Pons (tissue), 1 donor: ENCODE results near the gene OR5AC2.

Source experiments
- DNase-seq: peaks from one replicate; pipeline ENCODE4 v3.0.0-alpha.2; 2016; ENCODE audit warnings: low spot score

The OR5AC2 gene, protein sequence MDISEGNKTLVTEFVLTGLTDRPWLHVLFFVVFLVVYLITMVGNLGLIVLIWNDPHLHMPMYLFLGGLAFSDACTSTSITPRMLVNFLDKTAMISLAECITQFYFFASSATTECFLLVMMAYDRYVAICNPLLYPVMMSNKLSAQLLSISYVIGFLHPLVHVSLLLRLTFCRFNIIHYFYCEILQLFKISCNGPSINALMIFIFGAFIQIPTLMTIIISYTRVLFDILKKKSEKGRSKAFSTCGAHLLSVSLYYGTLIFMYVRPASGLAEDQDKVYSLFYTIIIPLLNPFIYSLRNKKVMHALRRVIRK

DNA sequence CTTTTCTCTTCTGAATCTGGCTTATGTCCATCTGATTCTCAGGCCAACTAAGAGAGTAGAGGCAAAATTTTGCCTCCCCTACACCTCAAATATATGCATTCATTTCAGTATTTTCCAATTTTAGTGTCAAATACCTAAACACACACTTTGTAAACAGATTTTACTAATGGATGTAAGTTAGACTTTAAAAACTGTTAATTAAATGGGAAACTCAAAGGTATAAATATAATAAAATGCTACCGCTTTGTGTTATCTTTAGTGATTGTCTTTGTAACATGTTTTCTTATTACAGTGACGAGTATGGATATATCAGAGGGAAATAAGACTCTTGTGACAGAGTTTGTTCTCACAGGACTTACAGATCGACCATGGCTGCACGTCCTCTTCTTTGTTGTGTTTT, at the start of gene OR5AC2:
OR5AC2 (plus strand) TSS at position 301 of the 400 bp plus-strand sequence; CDS start at position 301, 0 bp downstream.
- DNase-seq: no peak

DNA sequence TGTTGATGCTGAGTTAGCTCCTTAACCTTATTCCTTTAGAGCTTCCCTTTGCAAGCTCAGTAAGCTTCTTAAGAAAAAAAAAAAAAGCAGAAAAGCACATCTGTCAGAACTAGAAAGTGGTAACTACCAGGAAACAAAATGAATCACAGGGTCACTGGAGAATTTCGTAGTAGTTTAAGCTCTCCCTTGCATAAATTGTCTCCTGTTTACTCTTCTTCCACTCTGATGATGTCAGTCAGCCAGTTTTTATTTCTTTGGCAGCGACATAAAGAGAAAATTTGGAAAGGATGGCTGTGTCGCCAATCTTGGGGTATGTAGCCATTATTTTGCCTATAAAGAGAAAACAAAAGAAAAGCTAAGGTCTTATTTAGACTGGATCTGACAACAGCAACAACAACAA, 48.7 kb upstream of the OR5AC2 start:
- no peak for DNase-seq

DNA sequence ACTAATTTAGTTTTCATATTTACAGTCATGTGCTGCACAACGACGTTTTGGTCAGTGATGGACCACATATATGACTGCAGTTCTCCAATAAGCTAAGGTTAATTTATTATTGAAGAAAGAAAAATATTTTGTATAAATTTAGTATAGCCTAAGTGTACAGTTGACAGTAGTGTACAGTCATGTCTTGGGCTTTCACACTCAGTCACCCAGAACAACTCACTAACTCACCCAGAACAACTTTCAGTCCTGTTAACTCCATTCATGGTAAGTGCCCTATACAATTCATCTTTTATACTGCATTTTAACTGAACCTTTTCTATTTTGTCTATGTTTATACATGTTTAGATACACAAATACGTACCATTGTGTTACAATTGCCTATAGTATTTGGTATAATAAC, 48.1 kb upstream of the OR5AC2 start:
- no peak for DNase-seq

DNA sequence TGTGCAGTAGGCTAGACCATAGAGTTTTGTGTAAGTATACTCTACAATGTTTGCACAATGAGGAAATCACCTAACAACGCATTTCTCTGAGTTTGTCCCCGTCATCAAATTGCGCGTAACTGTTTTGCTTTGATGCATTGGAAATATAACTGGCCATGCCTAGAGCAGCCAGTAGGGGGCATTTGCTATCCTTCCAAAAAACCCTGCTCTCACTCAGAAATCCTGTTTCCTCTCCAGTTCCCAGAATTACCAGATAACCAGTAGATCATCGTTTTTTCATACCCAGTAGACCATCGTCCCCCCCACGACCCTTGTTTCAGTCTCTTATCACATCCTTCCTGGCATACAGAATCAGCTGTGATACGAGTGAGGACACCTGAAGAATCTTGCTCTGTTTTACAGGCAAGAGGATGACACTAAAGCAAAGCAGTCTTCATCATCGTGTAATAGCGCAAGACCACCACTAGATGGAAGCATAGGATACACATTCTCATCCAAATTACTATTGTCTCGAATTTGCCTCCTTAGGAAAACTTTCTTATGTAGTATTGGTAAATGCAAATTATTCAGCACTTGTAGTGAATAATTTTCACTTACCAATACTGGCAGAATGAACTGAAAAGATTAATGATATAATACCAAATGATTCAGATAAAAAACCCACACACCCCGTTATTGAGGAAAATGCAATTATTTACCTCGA, 47.5 kb upstream of the OR5AC2 start:
- peak; percentile 96 for DNase-seq

DNA sequence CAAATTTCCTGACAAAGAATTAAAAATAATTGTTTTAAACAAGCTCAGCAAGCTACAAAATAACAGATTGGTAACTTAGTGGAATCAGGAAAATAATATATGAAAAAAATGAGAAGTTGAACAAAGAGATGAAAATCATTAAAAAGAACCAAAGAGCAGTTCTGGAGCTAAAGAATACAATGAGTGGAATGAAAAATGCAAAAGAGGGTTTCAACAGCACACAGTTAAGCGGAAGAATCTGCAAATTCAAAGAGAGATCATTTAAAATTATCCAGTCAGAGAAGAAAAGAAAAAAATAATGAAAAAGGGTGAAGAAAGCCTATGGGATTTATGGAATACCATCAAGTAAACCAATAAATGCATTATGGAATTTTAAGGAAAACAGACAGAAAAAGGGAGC, 45.6 kb upstream of the OR5AC2 start:
- DNase-seq: no peak

DNA sequence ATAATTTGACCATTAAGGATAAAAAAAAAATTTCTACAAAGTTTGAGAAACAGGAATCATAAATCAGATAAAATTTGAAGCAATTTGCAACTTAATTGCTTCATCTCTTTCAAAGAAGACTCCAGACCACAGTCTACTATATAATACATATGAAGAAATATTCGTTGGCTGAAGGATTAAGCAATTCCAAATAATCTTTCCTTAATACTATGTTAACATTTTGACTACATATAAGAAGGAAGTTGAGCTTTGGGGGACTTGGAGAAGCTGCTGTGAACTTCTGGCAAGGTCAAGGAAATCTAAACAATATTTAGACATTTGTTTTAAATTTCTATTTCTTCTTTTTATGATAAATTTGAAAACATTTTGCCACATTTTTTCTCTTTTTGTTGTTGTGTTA, 38.4 kb upstream of the OR5AC2 start:
- no peak for DNase-seq

DNA sequence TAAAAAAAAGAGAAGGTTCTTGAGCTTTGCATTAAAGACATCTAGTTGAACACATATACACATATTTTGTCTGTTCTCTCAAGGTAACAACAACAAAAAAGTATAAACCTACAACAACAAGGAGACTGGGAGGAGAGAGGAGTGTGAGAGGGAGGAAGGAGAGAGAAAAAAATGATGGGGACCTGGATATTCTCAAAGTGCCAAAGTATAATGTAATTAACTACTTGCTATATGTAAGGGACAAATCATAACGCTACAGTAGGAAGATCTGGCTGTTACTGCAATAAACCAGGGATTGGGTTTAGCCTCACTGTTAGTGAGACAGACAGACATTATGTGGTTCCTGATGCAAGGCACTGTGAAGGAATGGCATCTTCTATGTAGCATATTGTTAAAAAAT, 37.7 kb upstream of the OR5AC2 start:
- DNase-seq: no peak

DNA sequence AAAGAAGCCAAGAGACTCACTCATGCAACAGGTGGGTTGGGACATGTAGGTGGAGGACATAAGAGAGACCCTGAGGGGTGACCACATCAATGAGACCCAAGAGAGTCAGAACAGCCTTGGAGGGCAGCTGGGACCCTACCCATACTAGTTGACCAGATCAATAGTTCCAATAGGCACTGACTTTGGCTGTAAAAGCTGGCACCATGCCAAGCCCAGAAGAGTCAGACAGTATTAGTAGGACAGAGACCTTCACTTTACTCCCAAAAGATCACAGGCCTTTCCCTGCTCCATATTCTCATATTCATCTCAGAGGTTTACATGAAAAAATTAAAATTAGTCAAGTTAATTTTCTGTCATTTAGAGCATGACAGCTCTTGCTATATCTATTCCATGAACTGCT, 30.9 kb upstream of the OR5AC2 start:
- no peak for DNase-seq

DNA sequence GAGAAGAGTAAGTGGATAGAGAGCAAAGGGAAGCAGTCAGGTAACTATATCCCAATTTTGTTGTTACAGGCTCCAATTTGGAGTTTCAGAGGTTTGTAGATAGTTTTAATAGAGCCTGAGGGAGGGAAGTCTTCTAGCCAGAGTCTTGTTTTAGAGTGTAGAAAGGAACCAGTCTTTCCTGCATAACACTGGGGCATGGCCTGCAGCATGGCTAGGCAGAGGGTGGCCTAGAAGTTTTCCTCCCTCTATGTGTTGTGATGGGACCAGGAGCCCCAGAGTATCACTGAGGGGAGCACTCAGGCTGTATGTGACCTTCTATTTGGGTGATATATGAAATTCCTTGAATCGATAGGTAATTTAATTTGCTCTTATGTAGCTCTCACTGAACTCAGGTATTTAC, 29.3 kb upstream of the OR5AC2 start:
- no peak for DNase-seq

DNA sequence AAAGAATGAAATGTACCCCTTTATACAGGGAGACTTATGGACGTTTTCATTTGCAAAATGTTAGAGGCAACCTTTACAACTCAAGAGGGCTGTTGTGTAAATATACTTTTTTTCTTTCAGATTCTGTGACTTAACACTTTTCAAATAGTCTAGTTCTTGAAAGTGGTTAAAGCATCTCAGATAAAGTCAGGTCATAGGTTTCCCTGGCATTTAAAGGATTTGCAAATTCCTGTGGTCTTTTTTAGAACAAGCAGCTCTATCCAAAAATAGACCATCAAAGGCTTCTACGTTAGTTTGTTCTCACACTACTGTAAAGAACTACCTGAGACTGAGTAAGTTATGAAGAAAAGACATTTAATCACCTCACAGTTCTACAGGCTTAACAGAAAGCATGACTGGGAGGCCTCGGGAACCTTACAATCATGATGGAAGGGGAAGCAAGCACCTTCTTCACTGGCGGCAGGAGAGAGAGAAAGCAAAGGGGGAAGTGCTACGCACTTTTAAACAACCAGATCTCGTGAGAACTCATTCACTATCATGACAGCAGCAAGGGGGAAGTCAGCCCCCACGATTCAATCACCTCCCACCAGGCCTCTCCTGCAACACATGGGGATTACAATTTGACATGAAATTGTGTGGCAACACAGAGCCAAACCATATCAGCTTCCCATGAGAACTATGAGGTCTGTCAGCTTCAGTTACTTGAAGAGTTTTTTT, 28.6 kb upstream of the OR5AC2 start:
- DNase-seq: no peak

DNA sequence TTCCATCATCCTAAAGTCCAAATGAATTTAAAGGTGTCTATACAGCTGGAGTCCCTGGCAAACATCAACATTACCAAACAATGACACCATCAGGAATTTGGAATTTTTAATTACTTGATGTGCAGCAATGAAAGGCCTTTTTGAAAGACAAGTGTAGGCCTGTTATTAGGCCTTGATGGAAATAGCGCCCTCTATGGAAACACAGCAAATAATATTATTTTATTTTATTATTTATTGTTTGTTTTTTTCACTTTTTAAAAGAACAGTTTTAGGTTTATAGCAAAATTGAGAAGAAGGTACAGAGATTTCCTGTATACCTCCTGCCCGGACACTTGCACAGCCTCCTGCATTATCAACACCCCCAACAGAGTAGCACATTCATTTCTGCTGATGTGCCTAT, 18.1 kb upstream of the OR5AC2 start:
- DNase-seq: no peak

DNA sequence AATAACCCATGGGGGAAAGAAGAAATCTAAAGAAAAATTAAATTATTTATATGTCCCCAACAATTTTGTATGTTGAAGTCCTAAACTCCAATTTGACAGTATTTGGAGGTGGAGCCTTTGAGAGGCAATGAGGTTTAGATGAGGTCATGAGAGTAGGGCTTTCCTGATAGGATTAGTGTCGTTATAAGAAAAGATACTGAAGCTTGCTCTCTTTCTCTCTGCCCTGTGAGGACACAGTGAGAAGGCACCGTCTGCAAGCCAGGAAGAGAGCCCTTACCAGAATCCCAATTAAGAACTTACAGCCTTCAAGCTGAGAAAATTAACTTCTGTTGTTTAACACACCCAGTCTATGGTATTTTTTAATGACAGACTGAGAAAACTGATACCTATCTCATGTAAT, 16.1 kb upstream of the OR5AC2 start:
- DNase-seq: no peak

DNA sequence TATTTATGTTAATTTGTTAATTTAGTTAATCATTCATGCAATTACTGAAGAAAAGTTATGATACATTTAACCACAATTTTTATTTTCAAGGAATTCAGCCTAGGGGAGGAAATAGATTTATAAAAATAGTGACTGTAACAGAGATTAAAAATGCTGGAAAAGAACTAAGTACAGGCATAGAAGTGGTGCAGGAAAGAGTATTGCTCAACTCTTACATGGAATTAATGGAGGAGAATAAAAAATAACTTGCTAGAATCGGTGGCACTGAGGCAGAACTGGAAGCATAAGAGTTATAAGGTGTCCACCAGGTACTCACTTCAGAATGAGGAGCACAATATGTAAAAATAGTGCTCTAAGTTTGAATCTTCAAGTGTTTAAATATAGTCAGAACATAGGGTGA, 13.5 kb upstream of the OR5AC2 start:
- DNase-seq: no peak

DNA sequence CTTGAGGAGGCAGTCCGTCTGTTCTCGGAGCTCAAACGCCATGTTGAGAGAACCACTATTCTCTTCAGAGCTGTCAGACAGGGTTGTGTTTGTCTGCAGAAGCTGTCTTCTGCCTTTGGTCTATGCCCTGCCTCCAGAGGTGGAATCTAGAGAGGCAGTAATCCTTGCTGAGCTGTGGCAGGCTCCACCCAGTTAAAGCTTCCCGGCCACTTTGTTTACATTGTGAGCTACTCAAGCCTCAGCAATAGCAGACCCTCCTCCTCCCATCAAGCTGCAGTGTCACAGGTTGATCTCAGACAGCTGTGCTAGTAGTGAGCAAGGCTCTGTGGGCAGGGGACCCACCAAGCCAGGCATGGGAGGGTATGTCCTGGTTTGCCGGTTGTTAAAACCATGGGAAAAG, 8.9 kb downstream of the OR5AC2 start:
- DNase-seq: no peak

DNA sequence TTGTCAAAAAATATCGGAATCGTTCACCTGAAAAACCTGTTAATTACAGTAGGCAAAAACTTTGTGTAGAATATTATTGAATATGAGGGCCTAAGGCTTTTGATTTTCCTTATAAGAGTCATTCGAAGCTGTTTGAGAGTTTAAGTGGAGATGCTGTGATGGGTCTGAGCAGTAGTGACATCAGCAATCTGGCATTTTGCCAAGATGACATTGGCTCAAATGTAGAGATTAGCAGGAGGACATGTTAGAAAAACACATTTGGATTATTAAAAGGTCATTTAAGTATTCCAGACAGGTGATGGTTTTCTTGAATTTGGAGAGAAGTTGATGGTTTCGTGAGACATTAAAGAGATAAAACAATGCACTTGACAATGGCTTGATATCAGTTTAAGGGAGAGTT, 12.9 kb downstream of the OR5AC2 start:
- no peak for DNase-seq

DNA sequence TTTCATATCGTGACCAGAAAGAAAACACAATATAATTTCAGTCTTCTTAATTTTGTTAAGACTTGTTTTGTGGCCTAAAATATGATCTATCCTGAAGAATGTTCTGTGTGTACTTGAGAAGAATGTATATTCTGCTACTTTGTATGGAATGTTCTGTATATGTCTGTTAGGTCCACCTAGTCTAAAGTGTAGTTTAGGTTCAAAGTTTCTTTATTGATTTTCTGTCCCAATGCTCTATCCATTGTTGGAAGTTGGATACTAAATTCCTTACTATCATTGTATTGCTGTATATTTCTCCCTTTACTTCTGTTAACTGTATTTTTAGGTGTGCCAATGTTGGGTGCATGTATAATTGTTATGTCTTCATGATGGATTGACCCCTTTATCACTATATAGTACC, 21.2 kb downstream of the OR5AC2 start:
- no peak for DNase-seq

DNA sequence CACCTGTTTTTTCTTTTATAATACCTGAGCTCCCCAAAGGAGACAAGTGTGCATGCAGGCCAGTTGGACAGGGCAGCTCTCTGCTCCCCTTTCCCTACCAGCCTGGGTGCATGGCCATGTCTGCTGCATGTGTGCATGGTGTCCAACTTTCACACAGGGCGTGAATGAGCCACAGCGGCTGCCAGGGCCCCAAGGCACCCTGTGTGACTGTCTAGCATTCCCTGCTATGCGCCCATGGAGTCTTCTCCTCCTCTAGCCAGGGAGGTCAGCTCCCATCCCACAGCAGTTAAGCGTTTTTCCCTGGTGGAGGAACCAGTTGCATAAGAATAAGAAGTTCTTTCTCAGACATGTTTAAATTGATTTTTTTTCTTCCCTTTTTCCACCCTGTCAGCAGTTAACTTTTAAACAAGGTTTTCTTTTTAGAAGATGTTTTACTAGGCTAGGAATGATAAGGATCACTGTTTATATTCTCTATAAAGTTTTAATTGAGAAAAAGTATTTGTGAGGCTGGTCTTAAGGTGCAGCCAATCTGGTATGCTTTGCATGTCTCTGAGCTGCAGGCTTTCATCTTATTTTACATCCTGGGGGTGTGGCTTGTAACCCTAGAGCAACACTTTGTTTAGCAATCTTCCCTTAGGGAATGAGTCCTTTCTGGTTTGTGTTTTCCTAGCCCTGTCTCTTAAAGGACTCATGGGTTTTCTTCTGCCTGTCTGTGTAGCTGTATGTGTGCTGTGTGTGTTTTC, 23.0 kb downstream of the OR5AC2 start:
- DNase-seq: no peak

DNA sequence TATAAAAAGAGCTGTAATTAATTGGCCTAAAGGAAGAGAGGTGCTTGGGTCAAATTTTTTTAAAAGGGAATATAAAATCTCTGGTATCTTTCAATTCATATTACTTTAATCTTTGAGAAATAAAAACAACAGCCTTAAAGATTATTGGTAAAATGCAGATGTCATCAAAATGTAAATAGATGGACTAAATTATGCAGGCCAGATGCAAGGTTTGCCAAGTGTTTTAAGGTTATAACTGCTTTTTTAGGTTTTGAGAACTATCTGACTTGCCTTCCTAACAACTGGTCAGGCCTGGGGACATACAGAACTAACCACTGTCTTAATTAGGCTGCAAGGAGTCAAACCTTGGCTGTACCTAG, 23.6 kb downstream of the OR5AC2 start:
- no peak for DNase-seq

DNA sequence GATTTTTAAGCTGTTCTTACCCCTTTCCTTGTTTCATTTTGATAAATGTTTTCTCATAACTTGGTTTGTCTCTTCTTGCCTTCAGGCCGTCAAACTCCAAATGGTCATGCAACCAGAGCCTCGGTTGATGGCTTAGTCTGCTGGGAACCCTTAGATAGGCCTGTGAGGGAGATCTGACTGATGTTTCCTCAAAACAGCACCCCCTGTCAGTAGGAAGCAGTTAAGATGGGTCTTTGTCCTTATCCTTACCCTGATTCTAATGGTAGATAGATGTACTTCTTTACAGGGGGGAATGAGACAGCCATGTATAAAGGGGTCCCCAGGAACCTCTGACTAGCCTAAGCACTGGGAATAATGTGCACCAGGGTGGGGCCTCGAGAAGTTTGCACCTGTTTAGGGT, 27.3 kb downstream of the OR5AC2 start:
- DNase-seq: no peak

DNA sequence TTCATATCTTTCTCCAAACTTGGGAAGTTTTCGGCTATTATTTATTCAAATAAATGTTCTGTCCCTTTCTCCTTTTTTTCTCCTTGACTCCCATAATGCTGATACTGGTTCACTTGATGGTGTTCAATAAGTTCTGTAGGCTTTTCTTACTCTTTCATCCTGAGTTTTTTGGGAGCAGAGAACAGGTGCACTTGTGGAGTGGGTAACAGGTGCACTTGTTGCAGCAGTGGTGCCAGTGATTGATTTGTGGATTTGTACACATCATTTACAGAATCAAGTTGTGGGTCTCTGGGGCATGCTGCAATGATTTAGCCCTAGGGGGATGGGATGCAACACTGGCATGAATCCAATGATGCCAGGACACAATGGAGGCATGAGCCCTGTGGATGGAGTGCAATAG, 28.7 kb downstream of the OR5AC2 start:
- DNase-seq: no peak

DNA sequence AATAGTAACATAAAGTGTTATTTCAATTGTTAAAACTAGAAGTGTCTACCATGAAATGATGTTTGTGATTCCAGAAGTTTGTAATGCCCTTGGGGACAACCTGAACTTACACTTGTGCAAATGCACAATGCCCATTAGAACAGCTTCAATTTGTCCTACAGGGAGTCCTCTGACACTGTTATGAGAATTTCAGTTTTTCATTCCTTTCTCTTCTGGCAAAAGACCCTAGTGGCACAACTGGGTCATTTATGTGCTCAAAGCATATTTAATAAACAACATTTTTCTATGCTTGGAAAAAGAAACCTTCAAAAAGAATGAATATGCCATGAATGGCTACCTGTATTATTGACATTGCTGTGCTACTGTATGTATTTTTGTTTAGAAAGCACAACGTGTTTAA, 43.4 kb downstream of the OR5AC2 start, which contains the start of gene OR5H1:
OR5H1 (plus strand) TSS at position 301 of the 400 bp plus-strand sequence. CDS start 1,977 bp downstream, outside the sequence.
- no peak for DNase-seq

DNA sequence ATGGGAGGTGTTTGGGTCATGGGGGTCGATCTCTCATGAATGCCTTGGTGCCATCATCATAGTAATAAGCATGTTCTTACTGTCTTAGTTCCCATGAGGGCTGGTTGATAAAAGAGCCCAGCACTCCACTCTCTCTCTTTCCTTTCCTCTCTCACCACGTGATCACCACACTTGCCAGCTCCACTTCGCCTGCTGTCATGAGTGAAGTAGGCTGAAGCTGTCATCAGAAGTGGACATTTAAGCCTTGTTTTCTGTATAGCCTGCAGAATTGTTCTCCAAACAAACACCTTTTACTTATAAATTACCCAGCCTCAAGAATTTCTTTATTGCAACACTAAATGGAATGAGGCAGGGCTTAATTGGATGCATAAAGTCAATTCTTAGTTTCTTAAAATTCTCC, 49.7 kb downstream of the OR5AC2 start:
- peak; percentile 2 for DNase-seq
